Fibroblast of the conjunctiva (primary cell): ENCODE measurements around the gene EPDR1.

ENCODE experiments used
- DNase-seq: peaks from one replicate; pipeline ENCODE4 v3.0.0-alpha.2; 2010; ENCODE audit warnings: low read depth

Gene EPDR1

GRCh38 chr7:37977243-37977642, 56.8 kb downstream of the EPDR1 start:
- no peak for DNase-seq

- DNase-seq, result no peak
Observed at GRCh38 chr7:37981664-37982063, 61.2 kb downstream of the EPDR1 start.

GRCh38 chr7:37982423-37982822, 62.0 kb downstream of the EPDR1 start:
- DNase-seq, result no peak

- no peak for DNase-seq
Observed at GRCh38 chr7:37984750-37985390, 64.4 kb downstream of the EPDR1 start.

GRCh38 chr7:37986908-37987330, 66.5 kb downstream of the EPDR1 start:
- no peak for DNase-seq

- no peak for DNase-seq
Observed at GRCh38 chr7:37987732-37988131, 67.3 kb downstream of the EPDR1 start.

- DNase-seq, result no peak
Observed at GRCh38 chr7:37988721-37989650, 68.5 kb downstream of the EPDR1 start.

- DNase-seq, result no peak
Observed at GRCh38 chr7:37990337-37990736, 69.9 kb downstream of the EPDR1 start.

- no peak for DNase-seq
Observed at GRCh38 chr7:37993060-37993501, 72.6 kb downstream of the EPDR1 start.

GRCh38 chr7:37999673-38000072, 79.2 kb downstream of the EPDR1 start:
- no peak for DNase-seq

- no peak for DNase-seq
Observed at GRCh38 chr7:38000272-38000671, 79.8 kb downstream of the EPDR1 start.
